Activated CD4-positive, alpha-beta T cell treated with anti-CD3 and anti-CD28 coated beads, Interleukin-2, amount 50 U/mL, for 16 hours (primary cell): ENCODE results near the gene SLC35F6.
A peak's percentile ranks its signal among the peaks of the same experiment; 100 is the strongest.

ENCODE experiments used
- DNase-seq: peaks from one replicate; pipeline ENCODE4 v3.0.0-alpha.2; 2020

Gene SLC35F6

GRCh38 chr2:26764078-26764887, at the start of gene SLC35F6:
Gene SLC35F6 (plus strand): TSS chr2:26764284. CDS start chr2:26764350, 66 bp downstream.
- DNase-seq = peak; percentile 84

- DNase-seq = no peak
Measured at GRCh38 chr2:26715528-26716270, 48.4 kb upstream of the SLC35F6 start.

GRCh38 chr2:26716340-26716739, 47.7 kb upstream of the SLC35F6 start:
- no peak for DNase-seq

GRCh38 chr2:26716769-26717168, 47.3 kb upstream of the SLC35F6 start:
- DNase-seq = no peak

- no peak for DNase-seq
Measured at GRCh38 chr2:26717362-26717761, 46.7 kb upstream of the SLC35F6 start.

GRCh38 chr2:26718949-26719686, 45.0 kb upstream of the SLC35F6 start:
- DNase-seq = no peak

GRCh38 chr2:26720322-26721114, 43.6 kb upstream of the SLC35F6 start:
- no peak for DNase-seq

GRCh38 chr2:26721115-26722032, 42.7 kb upstream of the SLC35F6 start:
- no peak for DNase-seq

- DNase-seq = no peak
Measured at GRCh38 chr2:26722328-26722727, 41.8 kb upstream of the SLC35F6 start.

GRCh38 chr2:26722911-26723310, 41.2 kb upstream of the SLC35F6 start:
- DNase-seq = no peak

GRCh38 chr2:26723475-26723874, 40.6 kb upstream of the SLC35F6 start:
- DNase-seq = no peak

GRCh38 chr2:26723991-26724750, 39.9 kb upstream of the SLC35F6 start:
- no peak for DNase-seq

GRCh38 chr2:26724784-26725520, 39.1 kb upstream of the SLC35F6 start:
- DNase-seq = no peak

GRCh38 chr2:26725521-26725820, 38.6 kb upstream of the SLC35F6 start:
- DNase-seq = no peak

GRCh38 chr2:26726228-26726627, 37.9 kb upstream of the SLC35F6 start:
- no peak for DNase-seq

- DNase-seq = peak; percentile 1
Measured at GRCh38 chr2:26727641-26728561, 36.2 kb upstream of the SLC35F6 start.

- DNase-seq = no peak
Measured at GRCh38 chr2:26729311-26729710, 34.8 kb upstream of the SLC35F6 start.

GRCh38 chr2:26730549-26731344, 33.3 kb upstream of the SLC35F6 start:
- no peak for DNase-seq
